ENCODE data around the gene ASTN2.

DNA sequence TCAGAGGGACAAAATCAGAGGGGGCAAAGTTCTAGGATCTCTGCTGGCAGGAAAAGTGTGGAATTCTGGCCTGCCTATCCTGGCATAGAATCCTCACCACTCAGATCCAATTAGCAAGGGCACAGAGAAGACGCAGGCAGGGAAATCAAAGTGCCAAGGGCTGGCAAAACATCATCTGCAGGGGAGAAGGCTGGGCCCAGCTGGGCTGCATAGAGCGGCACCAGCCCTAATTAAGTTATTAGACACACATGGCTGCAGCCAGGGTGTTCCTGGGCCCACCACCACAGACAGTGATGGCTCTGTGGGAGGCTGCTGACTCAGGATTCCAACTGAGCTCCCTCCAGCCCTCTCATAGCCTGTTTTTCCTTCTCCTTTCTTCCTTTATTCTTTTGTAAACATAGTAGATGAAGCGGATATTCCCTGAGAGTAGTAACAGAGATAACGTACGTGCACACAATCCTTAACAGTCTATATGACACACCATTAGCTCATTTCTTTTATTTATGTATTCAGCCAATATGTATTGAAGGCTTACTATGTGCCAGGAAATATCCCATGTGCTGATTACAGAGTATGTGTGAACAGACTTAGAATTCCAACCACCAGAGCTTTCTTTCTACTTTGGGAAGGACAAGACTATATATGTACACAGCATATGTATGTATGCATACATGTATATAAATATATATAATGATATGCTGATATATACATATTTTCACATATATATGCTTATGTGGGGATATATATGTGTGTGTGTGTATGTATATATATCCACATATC is 236.1 kb downstream of the ASTN2 start:
- TF ChIP-seq EZH2 (IDR thresholded peaks at IDR 0.05; ENCODE audit: insufficient read depth, poor library complexity, severe bottlenecking) (no peak), EZH2phosphoT487 (IDR thresholded peaks at IDR 0.05; ENCODE audit: insufficient read depth, low read depth) (no peak)

Data from GM23248 (cell line).